ENCODE measurements around the gene PSME3IP1. TPM values are rescaled to one million over a fixed set of nuclear protein-coding genes. Genes with fewer than 3 reads are reported as not detected.

The PSME3IP1 gene
- total RNA-seq, 1 experiment from 2014 or later, result 104 TPM

GRCh38 chr16:57178196-57178595 lies 7.6 kb downstream of the PSME3IP1 start (continued):
- TF ChIP-seq ATF6 (CRISPR knock-in tag; IDR thresholded peaks at IDR 0.05) (no peak), CBFB (CRISPR knock-in tag; IDR thresholded peaks at IDR 0.05; ENCODE audit: low read depth) (no peak), ATF2 (CRISPR knock-in tag; IDR thresholded peaks at IDR 0.05; ENCODE audit: borderline replicate concordance, low read depth) (no peak), PRDM15 (CRISPR knock-in tag; IDR thresholded peaks at IDR 0.05) (no peak), ZBTB43 (CRISPR knock-in tag; IDR thresholded peaks at IDR 0.05) (no peak), E2F5 (CRISPR knock-in tag; IDR thresholded peaks at IDR 0.05) (no peak), RORB (CRISPR knock-in tag; IDR thresholded peaks at IDR 0.05) (no peak)

GRCh38 chr16:57175896-57176295 lies 9.9 kb downstream of the PSME3IP1 start:
- Mint-ChIP-seq H3K9me3 (no peaks in the 10 kb centered on the region), H3K27ac (peak overlapping the region; percentile 30; the same call in 1 of the 2 replicates), H3K27me3 (ENCODE audit: low read depth) (no peaks in the 10 kb centered on the region), H3K4me3 (no peak overlapping the region), H3K36me3 (peaks cover 33% of the 10 kb centered on the region), H3K4me1 (peaks cover 6% of the 10 kb centered on the region)
- CTCF ChIA-PET, result no interaction called here
- ATAC-seq (no peak), DNase-seq (ENCODE audit: low spot score) (no peak)
- POLR2A ChIA-PET, result no interaction called here
- TF ChIP-seq ZNF219 (CRISPR knock-in tag; IDR thresholded peaks at IDR 0.05; ENCODE audit: borderline replicate concordance) (no peak), ERG (CRISPR knock-in tag; IDR thresholded peaks at IDR 0.05) (no peak), NR1H2 (CRISPR knock-in tag; IDR thresholded peaks at IDR 0.05) (no peak), ZNF425 (CRISPR knock-in tag; conservative IDR thresholded peaks at IDR 0.05) (no peak), TP53 (CRISPR knock-in tag; IDR thresholded peaks at IDR 0.05) (no peak), ZNF532 (CRISPR knock-in tag; IDR thresholded peaks at IDR 0.05; ENCODE audit: borderline replicate concordance) (no peak), RORB (CRISPR knock-in tag; IDR thresholded peaks at IDR 0.05) (no peak), CREB1 (CRISPR knock-in tag; IDR thresholded peaks at IDR 0.05) (no peak), GRHL2 (CRISPR knock-in tag; IDR thresholded peaks at IDR 0.05; ENCODE audit: insufficient replicate concordance, severe bottlenecking) (no peak)
